HCT116 (cell line): Measurements from ENCODE around the gene SURF6. TPM values are rescaled to one million over a fixed set of nuclear protein-coding genes. Genes with fewer than 3 reads are reported as not detected.
"Not testable (repeated sequence)": the region's sequence is repeated elsewhere in the genome, so short reads cannot be mapped to it uniquely, and the experiment has no call there.

Experiments
- ATAC-seq: fragments of 200-7000 bp; cut with Tn5 transposase; 2 replicates; pipeline ENCODE4 v1.9.1; 2020; ENCODE audit warnings: mild to moderate bottlenecking, moderate library complexity
- BruUV-seq: library from RNA; stranded (reverse); fragments of 400-500 nt; replicated peaks from 2 replicates; lab custom pipeline; 2021; lab: Mats Ljungman, UMichigan
- CTCF ChIA-PET: fragments of 300-600 bp; sonication (Branson Sonifier 250); formaldehyde crosslinking; loops from one replicate; lab custom pipeline; 2021; ENCODE audit warnings: antibody characterized with exemption; lab: Charles Lee
- POLR2A ChIA-PET: fragments of 300-600, 350-600 bp; sonication (Branson Sonifier 250); formaldehyde crosslinking; loops from one replicate; lab custom pipeline; 2021; ENCODE audit warnings: antibody characterized with exemption; lab: Charles Lee
- RAD21 ChIA-PET, 2 experiments: fragments of 300-600 bp; sonication (Branson Sonifier 250); formaldehyde crosslinking; loops; one replicate each; lab custom pipeline; 2023; ENCODE audit warnings: low total read pairs in 2 of 2; ENCODE audit not compliant: uncharacterized antibody in 2 of 2, unreplicated experiment in 2 of 2, low non-redundant PET in 1 of 2; lab: Charles Lee
- DNase-seq: peaks from one replicate; pipeline ENCODE4 v3.0.0-alpha.2; 2010; ENCODE audit warnings: low read depth, low spot score
- H2AFZ ChIP-seq: fragments of 200-600 bp; shearing (Covaris generic), sonication (generic); 2 replicates; pipeline ENCODE4 v1.6.1; 2017; ENCODE audit warnings: low read depth, mixed run types, mixed read lengths, antibody characterized with exemption, low read length; ENCODE audit not compliant: poor library complexity, severe bottlenecking
- H3K27ac ChIP-seq: 2 replicates; pipeline ENCODE4 v1.5.1; 2012; ENCODE audit warnings: low read depth, low read length
- H3K27me3 ChIP-seq: fragments of 200-600 bp; sonication (generic); 2 replicates; pipeline ENCODE4 v1.6.1; 2016; ENCODE audit warnings: mixed run types, low read length, mixed read lengths; ENCODE audit not compliant: insufficient read depth
- H3K36me3 ChIP-seq, 2 experiments: fragments of 200-500 bp in 1 of 2; fragments of 200-600 bp in 1 of 2; sonication (Bioruptor generic) in 1 of 2; sonication (generic) in 1 of 2; 2 replicates each; pipeline versions ENCODE4 v1.5.1 to v1.6.1; 2014 to 2016; ENCODE audit warnings: low read length in 2 of 2, inconsistent platforms in 1 of 2, mixed read lengths in 1 of 2, mixed run types in 1 of 2; ENCODE audit not compliant: insufficient read depth in 2 of 2, control insufficient read depth in 1 of 2
- H3K4me1 ChIP-seq, 2 experiments: fragments of 200-600 bp in 1 of 2; sonication (generic) in 1 of 2; 2 replicates each; pipeline versions ENCODE4 v1.5.1 to v1.6.1; 2012 to 2017; ENCODE audit warnings: low read length in 2 of 2, inconsistent platforms in 1 of 2, mild to moderate bottlenecking in 1 of 2, mixed read lengths in 1 of 2, mixed run types in 1 of 2, moderate library complexity in 1 of 2; ENCODE audit not compliant: insufficient read depth in 2 of 2, control insufficient read depth in 1 of 2
- H3K4me2 ChIP-seq: fragments of 200-600 bp; sonication (generic); 2 replicates; pipeline ENCODE4 v1.6.1; 2017; ENCODE audit warnings: mixed run types, low read length, mixed read lengths
- H3K4me3 ChIP-seq, 2 experiments: fragments of 200-600 bp in 1 of 2; sonication (generic) in 1 of 2; replicated peaks in 1 of 2; 2 replicates each; pipeline ENCODE4 v1.5.1; 2011 to 2016; ENCODE audit warnings: low read length in 2 of 2, control low read depth in 1 of 2, low read depth in 1 of 2, mild to moderate bottlenecking in 1 of 2, mixed read lengths in 1 of 2, mixed run types in 1 of 2
- H3K79me2 ChIP-seq: fragments of 200-600 bp; sonication (generic); 2 replicates; pipeline ENCODE4 v1.6.1; 2017; ENCODE audit warnings: mild to moderate bottlenecking, mixed run types, low read length, moderate library complexity, mixed read lengths; ENCODE audit not compliant: insufficient read depth
- H3K9ac ChIP-seq: fragments of 200-600 bp; sonication (generic); 2 replicates; pipeline ENCODE4 v1.6.1; 2016; ENCODE audit warnings: low read length, mixed read lengths
- H3K9me2 ChIP-seq: fragments of 200-600 bp; sonication (generic), shearing (Covaris generic); 2 replicates; pipeline ENCODE4 v1.6.1; 2017; ENCODE audit warnings: mixed run types, mild to moderate bottlenecking, moderate library complexity; ENCODE audit not compliant: insufficient read depth
- H3K9me3 ChIP-seq, 2 experiments: fragments of 200-500 bp in 1 of 2; fragments of 200-600 bp in 1 of 2; sonication (Bioruptor generic) in 1 of 2; sonication (generic) in 1 of 2; 2 replicates each; pipeline ENCODE4 v1.6.1; 2014 to 2017; ENCODE audit warnings: low read length in 2 of 2, mixed read lengths in 2 of 2, inconsistent platforms in 1 of 2, low read depth in 1 of 2, mild to moderate bottlenecking in 1 of 2, mixed run types in 1 of 2, moderate library complexity in 1 of 2; ENCODE audit not compliant: control insufficient read depth in 1 of 2, insufficient read depth in 1 of 2
- H4K20me1 ChIP-seq: fragments of 200-600 bp; sonication (generic), shearing (Covaris generic); 2 replicates; pipeline ENCODE4 v1.6.1; 2017; ENCODE audit warnings: mixed run types, mild to moderate bottlenecking, moderate library complexity; ENCODE audit not compliant: insufficient read depth
- CBX3 ChIP-seq: IDR thresholded peaks from 2 replicates; pipeline ENCODE4 v1.6.1; 2012; ENCODE audit warnings: low read depth
- EGR1 ChIP-seq: IDR thresholded peaks from 2 replicates; pipeline ENCODE4 v1.6.1; 2012; ENCODE audit warnings: low read depth
- EZH2 ChIP-seq: fragments of 200-600 bp; sonication (generic); IDR thresholded peaks from 2 replicates; pipeline ENCODE4 v1.6.1; 2017; ENCODE audit warnings: antibody characterized with exemption, mixed run types
- EZH2phosphoT487 ChIP-seq: fragments of 200-600 bp; IDR thresholded peaks from 2 replicates; pipeline ENCODE4 v1.6.1; 2018; ENCODE audit warnings: antibody characterized with exemption, borderline replicate concordance
- FOSL1 ChIP-seq: IDR thresholded peaks from 2 replicates; pipeline ENCODE4 v1.6.1; 2012; ENCODE audit warnings: low read depth
- POLR2A ChIP-seq: IDR thresholded peaks from 2 replicates; pipeline ENCODE4 v1.7.0; 2011; ENCODE audit warnings: borderline replicate concordance; ENCODE audit not compliant: insufficient read depth, insufficient read length; ENCODE audit errors: extremely low read depth
- POLR2AphosphoS5 ChIP-seq: IDR thresholded peaks from 2 replicates; pipeline ENCODE4 v1.6.1; 2011; ENCODE audit warnings: mild to moderate bottlenecking, low read depth, low read length, moderate library complexity
- SP1 ChIP-seq: IDR thresholded peaks from 2 replicates; pipeline ENCODE4 v1.6.1; 2012; ENCODE audit warnings: low read depth
- ZFX ChIP-seq: fragments of 450-650 bp; IDR thresholded peaks from 2 replicates; pipeline ENCODE4 v1.6.1; 2017
- intact Hi-C: fragments of 100-400 bp; cut with micrococcal nuclease; formaldehyde crosslinking; loops from 2 replicates; pipeline ENCODE4 v1.10.0; 2022
- total RNA-seq: library from RNA; stranded (reverse); gene quantifications from one replicate; pipeline ENCODE4 v1.2.1, GENCODE V29; 2021; ENCODE audit not compliant: unreplicated experiment
- TF ChIP-seq, protein P1 (sequence below): IDR thresholded peaks from 2 replicates; pipeline ENCODE4 v1.6.1; 2012
- TF ChIP-seq, protein P2 (sequence below): IDR thresholded peaks from 2 replicates; pipeline ENCODE4 v1.6.1; 2011; ENCODE audit warnings: mild to moderate bottlenecking, low read length, moderate library complexity; ENCODE audit not compliant: insufficient replicate concordance; ENCODE audit errors: extremely low read depth
- TF ChIP-seq, protein P3 (sequence below): IDR thresholded peaks from 2 replicates; pipeline ENCODE4 v1.6.1; 2012
- TF ChIP-seq, protein P4 (sequence below), 3 experiments: fragments of 200-600 bp in 1 of 3; sonication (generic) in 1 of 3; IDR thresholded peaks in 2 of 3; conservative IDR thresholded peaks in 1 of 3; 2 replicates each; pipeline ENCODE4 v1.5.1; 2012 to 2017; ENCODE audit warnings: low read depth in 2 of 3, low read length in 2 of 3, antibody characterized with exemption in 1 of 3, borderline replicate concordance in 1 of 3, control low read depth in 1 of 3, mild to moderate bottlenecking in 1 of 3, mixed read lengths in 1 of 3, mixed run types in 1 of 3, moderate library complexity in 1 of 3; ENCODE audit not compliant: insufficient read depth in 1 of 3

SURF6 gene
- total RNA-seq, 1 experiment from 2014 or later = 30.1 TPM

DNA sequence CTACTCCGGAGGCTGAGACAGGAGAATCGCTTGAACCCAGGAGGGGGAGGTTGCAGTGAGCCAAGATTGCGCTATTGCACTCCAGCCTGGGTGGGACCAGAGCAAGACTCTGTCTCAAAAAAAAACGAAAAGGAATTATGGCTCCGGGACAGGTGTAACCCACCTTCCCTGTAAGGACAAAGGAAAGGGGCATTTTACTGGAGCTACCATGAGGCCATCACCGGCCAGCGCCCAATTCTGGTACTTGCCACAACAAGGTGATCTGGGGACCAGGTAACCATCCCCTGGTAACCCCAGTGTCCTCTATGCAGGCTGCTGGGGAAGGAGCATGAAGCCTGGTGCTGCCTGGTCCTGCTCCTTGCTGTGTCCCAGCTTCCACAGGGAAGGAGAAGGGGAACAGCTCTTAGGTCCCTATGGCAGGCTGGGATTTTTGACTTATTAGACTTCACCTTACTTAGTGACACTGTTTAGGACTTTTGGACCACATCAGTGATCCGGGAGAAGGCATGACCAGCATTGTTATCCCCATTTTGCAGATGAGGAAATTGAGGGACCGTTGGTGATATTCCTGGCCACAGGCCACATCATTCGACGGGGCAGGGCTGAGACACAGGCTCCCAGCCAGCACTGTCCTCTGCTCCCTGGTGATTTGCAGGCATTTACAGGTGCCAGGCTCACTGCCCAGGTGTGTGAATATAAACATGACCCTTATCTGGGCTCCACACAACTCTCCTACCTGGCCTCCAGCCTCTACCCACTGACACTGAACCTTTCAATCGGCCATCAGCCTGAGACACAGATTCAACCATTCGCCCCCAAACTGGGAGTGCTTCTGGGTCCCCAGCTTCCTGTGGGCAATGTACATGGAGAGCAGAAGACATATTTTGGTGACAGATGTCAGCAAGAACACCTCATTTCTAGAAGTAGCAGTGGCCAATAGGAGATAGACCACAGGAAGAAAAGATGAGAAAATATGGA lies 34.4 kb downstream of the SURF6 start:
- Histone ChIP-seq H3K4me3 (no peak overlapping the region), H3K4me2 (no peak overlapping the region), H3K27ac (no peak overlapping the region), H3K9me3 (no peaks in the 10 kb centered on the region), H4K20me1 (no peaks in the 10 kb centered on the region), H3K9ac (no peak overlapping the region), H3K4me1 (no peaks in the 10 kb centered on the region), H3K79me2 (no peaks in the 10 kb centered on the region), H3K36me3 (no peaks in the 10 kb centered on the region), H3K27me3 (no peaks in the 10 kb centered on the region), H2AFZ (no peak overlapping the region), H3K9me2 (no peaks in the 10 kb centered on the region)
- RAD21 ChIA-PET = no interaction called here
- no TSS peak for BruUV-seq
- ATAC-seq (no peak), DNase-seq (no peak)
- POLR2A ChIA-PET = no interaction called here
- TF ChIP-seq SP1 (no peak), EZH2phosphoT487 (no peak), EZH2 (no peak), EGR1 (no peak), POLR2A (no peak), CBX3 (no peak), POLR2AphosphoS5 (no peak), ZFX (no peak), FOSL1 (no peak)
- TF ChIP-seq, protein P1, sequence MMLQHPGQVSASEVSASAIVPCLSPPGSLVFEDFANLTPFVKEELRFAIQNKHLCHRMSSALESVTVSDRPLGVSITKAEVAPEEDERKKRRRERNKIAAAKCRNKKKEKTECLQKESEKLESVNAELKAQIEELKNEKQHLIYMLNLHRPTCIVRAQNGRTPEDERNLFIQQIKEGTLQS = no peak
- TF ChIP-seq, protein P2, sequence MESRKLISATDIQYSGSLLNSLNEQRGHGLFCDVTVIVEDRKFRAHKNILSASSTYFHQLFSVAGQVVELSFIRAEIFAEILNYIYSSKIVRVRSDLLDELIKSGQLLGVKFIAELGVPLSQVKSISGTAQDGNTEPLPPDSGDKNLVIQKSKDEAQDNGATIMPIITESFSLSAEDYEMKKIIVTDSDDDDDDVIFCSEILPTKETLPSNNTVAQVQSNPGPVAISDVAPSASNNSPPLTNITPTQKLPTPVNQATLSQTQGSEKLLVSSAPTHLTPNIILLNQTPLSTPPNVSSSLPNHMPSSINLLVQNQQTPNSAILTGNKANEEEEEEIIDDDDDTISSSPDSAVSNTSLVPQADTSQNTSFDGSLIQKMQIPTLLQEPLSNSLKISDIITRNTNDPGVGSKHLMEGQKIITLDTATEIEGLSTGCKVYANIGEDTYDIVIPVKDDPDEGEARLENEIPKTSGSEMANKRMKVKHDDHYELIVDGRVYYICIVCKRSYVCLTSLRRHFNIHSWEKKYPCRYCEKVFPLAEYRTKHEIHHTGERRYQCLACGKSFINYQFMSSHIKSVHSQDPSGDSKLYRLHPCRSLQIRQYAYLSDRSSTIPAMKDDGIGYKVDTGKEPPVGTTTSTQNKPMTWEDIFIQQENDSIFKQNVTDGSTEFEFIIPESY = no peak
- TF ChIP-seq, protein P3, sequence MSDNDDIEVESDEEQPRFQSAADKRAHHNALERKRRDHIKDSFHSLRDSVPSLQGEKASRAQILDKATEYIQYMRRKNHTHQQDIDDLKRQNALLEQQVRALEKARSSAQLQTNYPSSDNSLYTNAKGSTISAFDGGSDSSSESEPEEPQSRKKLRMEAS = no peak
- TF ChIP-seq, protein P4, sequence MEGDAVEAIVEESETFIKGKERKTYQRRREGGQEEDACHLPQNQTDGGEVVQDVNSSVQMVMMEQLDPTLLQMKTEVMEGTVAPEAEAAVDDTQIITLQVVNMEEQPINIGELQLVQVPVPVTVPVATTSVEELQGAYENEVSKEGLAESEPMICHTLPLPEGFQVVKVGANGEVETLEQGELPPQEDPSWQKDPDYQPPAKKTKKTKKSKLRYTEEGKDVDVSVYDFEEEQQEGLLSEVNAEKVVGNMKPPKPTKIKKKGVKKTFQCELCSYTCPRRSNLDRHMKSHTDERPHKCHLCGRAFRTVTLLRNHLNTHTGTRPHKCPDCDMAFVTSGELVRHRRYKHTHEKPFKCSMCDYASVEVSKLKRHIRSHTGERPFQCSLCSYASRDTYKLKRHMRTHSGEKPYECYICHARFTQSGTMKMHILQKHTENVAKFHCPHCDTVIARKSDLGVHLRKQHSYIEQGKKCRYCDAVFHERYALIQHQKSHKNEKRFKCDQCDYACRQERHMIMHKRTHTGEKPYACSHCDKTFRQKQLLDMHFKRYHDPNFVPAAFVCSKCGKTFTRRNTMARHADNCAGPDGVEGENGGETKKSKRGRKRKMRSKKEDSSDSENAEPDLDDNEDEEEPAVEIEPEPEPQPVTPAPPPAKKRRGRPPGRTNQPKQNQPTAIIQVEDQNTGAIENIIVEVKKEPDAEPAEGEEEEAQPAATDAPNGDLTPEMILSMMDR (IDR thresholded peaks at IDR 0.05 in 2 of 3, conservative IDR thresholded peaks at IDR 0.05 in 1 of 3; ENCODE audit: borderline replicate concordance in 1 of 3, insufficient read depth in 1 of 3, low read depth in 2 of 3, low read length in 2 of 3) = no peak
- CTCF ChIA-PET = no interaction called here
- intact Hi-C loops = no loop called here

DNA sequence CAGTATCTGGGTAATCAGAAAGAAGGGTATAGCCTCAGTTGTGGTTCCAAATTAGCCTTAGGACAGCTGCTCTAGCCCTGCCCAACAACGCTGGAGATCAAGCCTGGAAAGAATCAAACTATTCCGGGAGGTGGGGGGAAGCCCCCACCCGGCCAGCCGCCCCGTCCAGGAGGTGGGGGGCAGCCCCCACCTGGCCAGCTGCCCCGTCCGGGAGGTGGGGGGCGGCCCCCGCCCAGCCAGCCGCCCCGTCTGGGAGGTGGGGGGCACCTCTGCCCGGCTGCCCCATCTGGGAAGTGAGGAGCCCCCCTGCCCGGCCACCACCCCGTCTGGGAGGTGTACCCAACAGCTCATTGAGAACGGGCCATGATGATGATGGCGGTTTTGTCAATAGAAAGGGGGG lies 36.0 kb downstream of the SURF6 start:
- H3K9ac ChIP-seq, H3K27me3 ChIP-seq, CTCF ChIA-PET, ATAC-seq, DNase-seq, H3K79me2 ChIP-seq, H3K36me3 ChIP-seq, RAD21 ChIA-PET, BruUV-seq, POLR2A ChIA-PET, H3K4me3 ChIP-seq, H3K9me3 ChIP-seq, H3K4me2 ChIP-seq, H3K4me1 ChIP-seq, H2AFZ ChIP-seq, intact Hi-C loops, H3K27ac ChIP-seq, H3K9me2 ChIP-seq, H4K20me1 ChIP-seq: not testable (repeated sequence)
